Activated naive CD4-positive, alpha-beta T cell treated with anti-CD3 and anti-CD28 coated beads, Interleukin-2, amount 50 U/mL, for 24 hours (primary cell): Measurements from ENCODE around the gene SERPINB6.

Experiments used
- H3K27ac Mint-ChIP-seq: one replicate; pipeline ENCODE4 v1.8.0; 2021; ENCODE audit warnings: mild to moderate bottlenecking, mixed read lengths
- H3K27me3 Mint-ChIP-seq: one replicate; pipeline ENCODE4 v1.8.0; 2021; ENCODE audit warnings: mixed read lengths
- H3K36me3 Mint-ChIP-seq: one replicate; pipeline ENCODE4 v1.8.0; 2021; ENCODE audit warnings: mixed read lengths
- H3K4me1 Mint-ChIP-seq: one replicate; pipeline ENCODE4 v1.8.0; 2021; ENCODE audit warnings: mixed read lengths
- H3K4me3 Mint-ChIP-seq: one replicate; pipeline ENCODE4 v1.8.0; 2021; ENCODE audit warnings: mild to moderate bottlenecking, mixed read lengths
- H3K9me3 Mint-ChIP-seq: one replicate; pipeline ENCODE4 v1.8.0; 2021; ENCODE audit warnings: mixed read lengths

Gene SERPINB6

GRCh38 chr6:2958331-2958711 lies 13.0 kb downstream of the SERPINB6 start:
- H3K27ac Mint-ChIP-seq = no peak overlapping the region
- H3K4me1 Mint-ChIP-seq = peaks cover 20% of the 10 kb centered on the region
- no peak overlapping the region for H3K4me3 Mint-ChIP-seq
- H3K27me3 Mint-ChIP-seq = no peaks in the 10 kb centered on the region
- no peaks in the 10 kb centered on the region for H3K9me3 Mint-ChIP-seq
- H3K36me3 Mint-ChIP-seq = no peaks in the 10 kb centered on the region

- peaks cover 20% of the 10 kb centered on the region for H3K4me1 Mint-ChIP-seq
- H3K27me3 Mint-ChIP-seq = no peaks in the 10 kb centered on the region
- H3K36me3 Mint-ChIP-seq = no peaks in the 10 kb centered on the region
- H3K27ac Mint-ChIP-seq = no peak overlapping the region
- no peaks in the 10 kb centered on the region for H3K9me3 Mint-ChIP-seq
- no peak overlapping the region for H3K4me3 Mint-ChIP-seq
Measured at GRCh38 chr6:2957696-2958330, 13.6 kb downstream of the SERPINB6 start.

GRCh38 chr6:2956930-2957685 lies 14.3 kb downstream of the SERPINB6 start:
- Mint-ChIP-seq H3K36me3 (no peaks in the 10 kb centered on the region), H3K4me1 (peaks cover 23% of the 10 kb centered on the region), H3K27me3 (no peaks in the 10 kb centered on the region), H3K4me3 (no peak overlapping the region), H3K27ac (no peak overlapping the region), H3K9me3 (no peaks in the 10 kb centered on the region)

- Mint-ChIP-seq H3K27ac (no peak overlapping the region), H3K4me3 (no peak overlapping the region), H3K4me1 (peaks cover 20% of the 10 kb centered on the region), H3K36me3 (peaks cover 2% of the 10 kb centered on the region), H3K9me3 (no peaks in the 10 kb centered on the region), H3K27me3 (no peaks in the 10 kb centered on the region)
Measured at GRCh38 chr6:2953098-2953497, 18.3 kb downstream of the SERPINB6 start.

DNA sequence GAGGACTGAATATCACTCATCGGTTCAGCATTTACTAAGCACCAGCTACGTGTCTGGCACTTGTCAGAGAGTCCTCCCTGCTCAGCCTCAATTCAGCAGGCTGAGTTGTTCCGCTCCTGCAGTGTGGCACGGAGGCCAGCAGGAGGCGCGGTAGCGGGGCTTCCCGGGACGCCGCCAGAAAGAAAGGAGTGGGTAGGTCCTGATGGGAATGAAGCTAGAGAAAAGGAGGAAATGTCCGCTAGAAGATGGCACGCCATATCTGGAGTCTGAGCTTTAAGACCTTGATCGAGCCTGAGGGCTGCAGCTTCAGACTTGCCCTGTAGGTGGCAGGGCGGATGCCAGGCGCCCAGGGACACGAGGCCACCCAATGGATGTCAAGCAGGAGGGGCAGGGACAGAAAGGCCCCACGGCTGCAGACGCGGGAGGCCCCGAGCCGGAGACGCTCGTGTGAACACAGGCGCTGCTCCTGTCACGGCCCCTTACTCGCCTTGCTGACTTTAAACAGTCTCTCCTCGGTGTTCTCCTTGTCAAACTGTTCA lies 18.7 kb downstream of the SERPINB6 start:
- H3K36me3 Mint-ChIP-seq = peaks cover 5% of the 10 kb centered on the region
- peaks cover 15% of the 10 kb centered on the region for H3K4me1 Mint-ChIP-seq
- H3K4me3 Mint-ChIP-seq = peak overlapping the region; percentile 23
- H3K27ac Mint-ChIP-seq = peak overlapping the region; percentile 27
- no peaks in the 10 kb centered on the region for H3K27me3 Mint-ChIP-seq
- H3K9me3 Mint-ChIP-seq = no peaks in the 10 kb centered on the region

GRCh38 chr6:2951728-2952127 lies 19.6 kb downstream of the SERPINB6 start:
- Mint-ChIP-seq H3K9me3 (no peaks in the 10 kb centered on the region), H3K27ac (peak overlapping the region; percentile 32), H3K4me1 (peaks cover 13% of the 10 kb centered on the region), H3K36me3 (peaks cover 5% of the 10 kb centered on the region), H3K27me3 (no peaks in the 10 kb centered on the region), H3K4me3 (no peak overlapping the region)

DNA sequence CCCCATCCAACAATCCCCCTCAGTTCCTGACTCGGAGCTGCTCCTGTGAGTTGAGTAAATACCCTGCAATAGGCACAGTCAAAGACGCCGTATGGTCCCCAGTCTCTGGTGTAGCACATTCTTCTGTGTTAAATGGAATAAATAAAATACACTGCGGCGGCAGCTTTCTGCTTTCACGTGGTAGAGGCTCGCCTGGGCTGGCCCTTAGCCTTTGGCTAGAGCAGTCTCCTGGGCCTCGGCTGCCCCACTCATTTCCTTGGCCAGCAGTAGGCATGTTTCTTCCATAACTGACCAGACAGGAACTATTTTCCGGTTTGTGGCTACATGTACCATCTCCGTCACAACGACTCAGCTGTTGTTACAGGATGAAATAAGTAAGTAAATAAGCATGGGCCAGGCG lies 20.7 kb downstream of the SERPINB6 start:
- Mint-ChIP-seq H3K4me3 (no peak overlapping the region), H3K27ac (no peak overlapping the region), H3K4me1 (peaks cover 13% of the 10 kb centered on the region), H3K36me3 (peaks cover 5% of the 10 kb centered on the region), H3K9me3 (no peaks in the 10 kb centered on the region), H3K27me3 (no peaks in the 10 kb centered on the region)

DNA sequence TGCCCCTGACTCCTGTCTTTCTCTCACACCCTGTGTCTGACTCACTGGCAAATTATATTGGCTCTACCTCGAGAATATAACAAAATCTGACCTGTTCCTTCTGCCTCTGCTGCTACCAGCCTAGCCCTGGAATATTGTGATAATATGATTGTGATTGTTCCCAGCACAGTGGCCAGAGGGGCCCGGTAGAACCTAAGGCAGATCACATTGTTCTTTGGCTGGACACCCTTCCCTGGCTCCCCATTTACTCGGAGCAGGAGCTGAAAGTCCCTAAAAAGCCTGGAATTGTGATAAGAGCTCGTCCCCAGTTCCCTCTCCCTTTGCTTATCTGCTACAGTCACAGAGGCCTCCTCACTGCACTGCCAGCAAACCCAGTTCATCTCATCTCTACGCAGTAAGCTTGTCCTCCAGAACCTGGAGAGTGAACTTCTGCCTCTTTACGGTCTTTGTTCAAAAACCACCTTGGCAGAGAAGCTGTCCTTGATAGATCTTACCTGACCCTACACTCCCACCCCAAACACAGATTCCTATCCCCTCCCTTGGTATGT lies 21.8 kb downstream of the SERPINB6 start:
- H3K27ac Mint-ChIP-seq = peak overlapping the region; percentile 27
- no peaks in the 10 kb centered on the region for H3K9me3 Mint-ChIP-seq
- no peak overlapping the region for H3K4me3 Mint-ChIP-seq
- H3K36me3 Mint-ChIP-seq = peaks cover 5% of the 10 kb centered on the region
- no peaks in the 10 kb centered on the region for H3K27me3 Mint-ChIP-seq
- H3K4me1 Mint-ChIP-seq = peaks cover 21% of the 10 kb centered on the region

DNA sequence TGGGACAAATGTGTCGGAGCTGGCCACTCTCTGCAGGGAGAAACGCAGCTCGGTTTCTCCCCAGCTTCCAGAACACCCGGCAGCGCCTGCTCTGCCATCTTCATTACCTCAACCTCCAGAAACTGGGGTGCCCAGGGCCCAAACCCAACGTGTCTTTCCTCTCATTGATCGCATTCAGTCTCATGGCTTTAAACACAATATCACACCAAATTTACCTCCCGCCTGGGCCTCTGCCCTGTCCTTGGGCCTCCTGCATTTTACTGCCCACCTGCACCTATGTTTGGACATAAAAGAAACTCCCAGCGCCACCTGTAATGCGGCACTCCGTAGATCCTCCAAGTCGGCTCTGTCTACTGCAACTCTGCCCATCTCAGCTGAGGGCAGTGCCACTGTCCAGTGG lies 22.2 kb downstream of the SERPINB6 start:
- no peak overlapping the region for H3K4me3 Mint-ChIP-seq
- no peaks in the 10 kb centered on the region for H3K27me3 Mint-ChIP-seq
- H3K4me1 Mint-ChIP-seq = peaks cover 26% of the 10 kb centered on the region
- peaks cover 5% of the 10 kb centered on the region for H3K36me3 Mint-ChIP-seq
- no peaks in the 10 kb centered on the region for H3K9me3 Mint-ChIP-seq
- H3K27ac Mint-ChIP-seq = peak overlapping the region; percentile 27

GRCh38 chr6:2948228-2949025 lies 22.9 kb downstream of the SERPINB6 start:
- peaks cover 29% of the 10 kb centered on the region for H3K4me1 Mint-ChIP-seq
- H3K36me3 Mint-ChIP-seq = peaks cover 5% of the 10 kb centered on the region
- H3K27ac Mint-ChIP-seq = no peak overlapping the region
- no peaks in the 10 kb centered on the region for H3K9me3 Mint-ChIP-seq
- H3K27me3 Mint-ChIP-seq = no peaks in the 10 kb centered on the region
- no peak overlapping the region for H3K4me3 Mint-ChIP-seq

GRCh38 chr6:2947445-2947844 lies 23.9 kb downstream of the SERPINB6 start:
- no peaks in the 10 kb centered on the region for H3K9me3 Mint-ChIP-seq

GRCh38 chr6:2945153-2945452 lies 26.3 kb downstream of the SERPINB6 start:
- peaks cover 41% of the 10 kb centered on the region for H3K4me1 Mint-ChIP-seq
- H3K27ac Mint-ChIP-seq = peak overlapping the region; percentile 91
- H3K27me3 Mint-ChIP-seq = no peaks in the 10 kb centered on the region
- H3K36me3 Mint-ChIP-seq = peaks cover 7% of the 10 kb centered on the region
- no peak overlapping the region for H3K4me3 Mint-ChIP-seq
- no peaks in the 10 kb centered on the region for H3K9me3 Mint-ChIP-seq

More at GRCh38 chr6:2947445-2947844, 23.9 kb downstream of the SERPINB6 start:
- H3K27me3 Mint-ChIP-seq = no peaks in the 10 kb centered on the region
- H3K4me1 Mint-ChIP-seq = peaks cover 37% of the 10 kb centered on the region
- peaks cover 6% of the 10 kb centered on the region for H3K36me3 Mint-ChIP-seq
- H3K27ac Mint-ChIP-seq = no peak overlapping the region
- no peak overlapping the region for H3K4me3 Mint-ChIP-seq

- Mint-ChIP-seq H3K9me3 (no peaks in the 10 kb centered on the region), H3K27me3 (no peaks in the 10 kb centered on the region), H3K4me3 (peak overlapping the region; percentile 16), H3K27ac (peak overlapping the region; percentile 27), H3K36me3 (peaks cover 9% of the 10 kb centered on the region), H3K4me1 (peaks cover 44% of the 10 kb centered on the region)
Measured at GRCh38 chr6:2944405-2945152, 26.8 kb downstream of the SERPINB6 start.

- Mint-ChIP-seq H3K9me3 (no peaks in the 10 kb centered on the region), H3K27ac (no peak overlapping the region), H3K4me1 (peaks cover 47% of the 10 kb centered on the region), H3K4me3 (peak overlapping the region; percentile 78), H3K36me3 (peaks cover 7% of the 10 kb centered on the region), H3K27me3 (no peaks in the 10 kb centered on the region)
Measured at GRCh38 chr6:2943564-2943955, 27.8 kb downstream of the SERPINB6 start.
